ENCODE results near the gene NPIPB2. TPM values are rescaled to one million over a fixed set of nuclear protein-coding genes. Genes with fewer than 3 reads are reported as not detected.

The NPIPB2 gene
- total RNA-seq, 4 donors from 2014 or later: 1.8 to 24.6 (median 3.4) TPM

DNA sequence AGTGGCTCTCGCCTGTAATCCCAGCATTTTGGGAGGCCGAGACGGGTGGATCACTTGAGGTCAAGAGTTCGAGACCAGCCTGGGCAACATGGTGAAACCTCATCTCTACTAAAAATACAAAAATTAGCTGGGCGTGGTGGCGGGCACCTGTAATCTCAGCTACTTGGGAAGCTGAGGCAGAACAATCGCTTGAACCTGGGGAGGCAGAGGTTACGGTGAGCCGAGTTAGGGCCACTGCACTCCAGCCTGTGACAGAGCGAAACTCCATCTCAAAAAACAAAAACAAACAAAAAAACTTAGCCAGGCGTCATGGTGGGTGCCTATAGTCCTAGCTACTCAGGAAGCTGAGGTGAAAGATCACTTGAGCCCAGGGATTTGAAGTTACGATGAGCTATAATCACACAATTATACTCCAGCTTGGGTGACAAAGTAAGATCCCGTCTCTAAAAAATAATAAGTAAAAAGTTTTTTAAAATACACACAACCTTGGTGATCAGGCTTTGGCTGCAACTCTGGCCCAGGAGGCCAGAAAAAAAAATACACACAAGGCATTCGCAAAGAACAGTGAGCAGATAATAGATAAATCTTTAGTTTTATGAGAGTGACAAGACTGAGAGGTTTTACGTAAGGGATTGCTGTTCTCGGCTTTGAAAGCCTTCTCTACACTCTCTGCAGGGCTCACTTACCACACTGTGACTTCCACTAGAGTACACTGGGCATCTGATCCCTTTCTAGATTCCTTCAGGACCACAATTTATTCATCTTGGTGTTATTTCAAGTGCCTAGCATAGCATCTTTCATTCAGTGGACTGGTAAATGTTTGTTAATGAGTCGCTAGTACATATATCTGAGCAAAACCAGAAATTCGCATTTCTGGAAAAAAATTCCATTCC, 31.9 kb downstream of the NPIPB2 start:
- Histone ChIP-seq H3K4me1 (peaks cover 12 to 19% of the 10 kb centered on the region in 2 donors), H3K36me3 (no peaks in the 10 kb centered on the region), H3K27ac (peak overlapping the region; percentile 28 to 51), H3K27me3 (no peaks in the 10 kb centered on the region), H3K4me3 (no peak overlapping the region), H3K9me3 (no peaks in the 10 kb centered on the region)
- DNase-seq: peak in 1 of 2 donors; percentile 18
- TF ChIP-seq POLR2A (IDR thresholded peaks at IDR 0.05): no peak
- TF ChIP-seq, protein P1, sequence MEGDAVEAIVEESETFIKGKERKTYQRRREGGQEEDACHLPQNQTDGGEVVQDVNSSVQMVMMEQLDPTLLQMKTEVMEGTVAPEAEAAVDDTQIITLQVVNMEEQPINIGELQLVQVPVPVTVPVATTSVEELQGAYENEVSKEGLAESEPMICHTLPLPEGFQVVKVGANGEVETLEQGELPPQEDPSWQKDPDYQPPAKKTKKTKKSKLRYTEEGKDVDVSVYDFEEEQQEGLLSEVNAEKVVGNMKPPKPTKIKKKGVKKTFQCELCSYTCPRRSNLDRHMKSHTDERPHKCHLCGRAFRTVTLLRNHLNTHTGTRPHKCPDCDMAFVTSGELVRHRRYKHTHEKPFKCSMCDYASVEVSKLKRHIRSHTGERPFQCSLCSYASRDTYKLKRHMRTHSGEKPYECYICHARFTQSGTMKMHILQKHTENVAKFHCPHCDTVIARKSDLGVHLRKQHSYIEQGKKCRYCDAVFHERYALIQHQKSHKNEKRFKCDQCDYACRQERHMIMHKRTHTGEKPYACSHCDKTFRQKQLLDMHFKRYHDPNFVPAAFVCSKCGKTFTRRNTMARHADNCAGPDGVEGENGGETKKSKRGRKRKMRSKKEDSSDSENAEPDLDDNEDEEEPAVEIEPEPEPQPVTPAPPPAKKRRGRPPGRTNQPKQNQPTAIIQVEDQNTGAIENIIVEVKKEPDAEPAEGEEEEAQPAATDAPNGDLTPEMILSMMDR (IDR thresholded peaks at IDR 0.05): no peak
- intact Hi-C loops (cut with DNase I; ENCODE audit: low total_unique reads): no loop called here

DNA sequence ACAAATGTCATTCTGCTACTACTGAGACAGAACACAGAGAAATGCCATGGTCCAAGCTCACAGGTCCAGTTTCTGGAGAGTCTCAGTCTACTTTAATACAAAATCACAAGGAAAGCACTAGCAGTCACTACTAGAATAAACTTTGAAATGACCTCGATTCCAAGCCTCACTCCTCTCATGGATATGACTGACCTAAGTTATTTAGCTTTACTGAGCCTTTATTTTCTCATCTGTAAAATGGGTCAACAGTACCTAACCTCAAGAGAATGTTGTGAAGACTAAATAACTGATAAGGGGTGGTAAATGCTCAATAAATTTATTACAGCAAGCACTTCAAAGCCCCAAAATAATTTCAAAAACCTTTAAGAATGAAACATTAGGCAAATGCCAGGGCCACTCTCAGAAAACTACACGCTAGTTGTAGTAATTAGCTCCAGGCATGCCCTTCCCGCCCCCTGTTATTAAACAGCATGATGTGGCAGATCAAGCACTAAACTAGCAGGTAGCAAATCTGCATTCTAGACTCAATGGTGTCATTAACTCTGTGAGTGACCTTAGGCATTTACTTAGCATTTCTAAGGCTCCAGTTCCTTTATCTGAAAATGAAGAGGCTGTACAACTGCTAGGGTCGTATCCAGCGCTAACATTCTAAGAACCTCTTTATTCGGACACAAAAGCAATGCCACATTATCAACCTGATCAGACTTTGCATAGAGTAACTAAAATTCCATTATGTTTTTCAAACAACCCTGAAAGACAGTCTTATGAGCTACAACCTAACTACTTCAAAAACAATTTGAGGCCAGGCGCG, 34.5 kb downstream of the NPIPB2 start:
- DNase-seq: no peak
- Histone ChIP-seq H3K4me1 (peaks cover 12 to 14% of the 10 kb centered on the region in 2 donors), H3K4me3 (no peak overlapping the region), H3K36me3 (no peaks in the 10 kb centered on the region), H3K27ac (no peak overlapping the region), H3K27me3 (no peaks in the 10 kb centered on the region), H3K9me3 (no peaks in the 10 kb centered on the region)
- intact Hi-C loops (cut with DNase I; ENCODE audit: low total_unique reads): no loop called here
- TF ChIP-seq POLR2A (IDR thresholded peaks at IDR 0.05): no peak
- TF ChIP-seq, protein P1 (IDR thresholded peaks at IDR 0.05): no peak

DNA sequence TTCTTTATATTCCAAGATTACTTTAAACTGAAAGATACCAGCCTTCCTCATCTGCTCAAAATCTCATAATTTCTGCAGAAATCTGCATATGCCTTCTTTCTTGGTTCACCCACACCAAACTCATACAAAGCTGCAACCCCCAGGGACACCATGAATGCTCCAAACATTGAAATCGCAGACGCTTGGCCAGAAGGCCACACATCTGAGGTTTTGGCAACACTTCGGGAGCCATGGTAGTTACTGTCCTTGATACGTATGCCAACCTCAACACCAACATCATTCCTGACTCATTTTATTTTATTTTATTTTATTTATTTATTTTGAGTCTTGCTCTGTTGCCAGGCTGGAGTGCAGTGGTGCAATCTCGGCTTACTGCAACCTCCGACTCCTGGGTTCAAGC, 37.9 kb downstream of the NPIPB2 start:
- no peak overlapping the region for H3K27ac ChIP-seq
- peaks cover under 1 to 4% of the 10 kb centered on the region in 2 donors for H3K4me1 ChIP-seq
- DNase-seq: no peak
- no peaks in the 10 kb centered on the region for H3K36me3 ChIP-seq
- H3K27me3 ChIP-seq: no peaks in the 10 kb centered on the region
- intact Hi-C loops (cut with DNase I; ENCODE audit: low total_unique reads): no loop called here
- no peaks in the 10 kb centered on the region for H3K9me3 ChIP-seq
- no peak for TF ChIP-seq POLR2A (IDR thresholded peaks at IDR 0.05)
- TF ChIP-seq, protein P1 (IDR thresholded peaks at IDR 0.05): no peak
- no peak overlapping the region for H3K4me3 ChIP-seq

- intact Hi-C loops (cut with DNase I; ENCODE audit: low total_unique reads): no loop called here
- Histone ChIP-seq H3K36me3 (no peaks in the 10 kb centered on the region), H3K4me1 (peaks cover 0 to 4% of the 10 kb centered on the region in 2 donors), H3K9me3 (no peaks in the 10 kb centered on the region), H3K4me3 (no peak overlapping the region), H3K27me3 (no peaks in the 10 kb centered on the region), H3K27ac (no peak overlapping the region)
- TF ChIP-seq POLR2A (IDR thresholded peaks at IDR 0.05): no peak
- TF ChIP-seq, protein P1 (IDR thresholded peaks at IDR 0.05): no peak
- DNase-seq: no peak
Measured at GRCh38 chr16:11901091-11901490, 40.8 kb downstream of the NPIPB2 start.
